GM20000 (cell line): ENCODE data around the gene P2RX2.

Experiments
- DNase-seq: peaks from one replicate; pipeline ENCODE4 v3.0.0; 2012; ENCODE audit warnings: low spot score
- CTCF ChIP-seq: IDR thresholded peaks from 2 replicates; pipeline ENCODE4 v1.5.1; 2012; ENCODE audit warnings: mild to moderate bottlenecking, control low read depth; ENCODE audit errors: extremely low read depth, missing control alignments

The P2RX2 gene

GRCh38 chr12:132657004-132657727 is 38.6 kb downstream of the P2RX2 start:
- no peak for DNase-seq
- no peak for TF ChIP-seq CTCF

- DNase-seq, result no peak
- no peak for TF ChIP-seq CTCF
Measured at GRCh38 chr12:132658149-132658894, 39.7 kb downstream of the P2RX2 start.

GRCh38 chr12:132659146-132659545 is 40.6 kb downstream of the P2RX2 start:
- no peak for TF ChIP-seq CTCF
- no peak for DNase-seq

DNA sequence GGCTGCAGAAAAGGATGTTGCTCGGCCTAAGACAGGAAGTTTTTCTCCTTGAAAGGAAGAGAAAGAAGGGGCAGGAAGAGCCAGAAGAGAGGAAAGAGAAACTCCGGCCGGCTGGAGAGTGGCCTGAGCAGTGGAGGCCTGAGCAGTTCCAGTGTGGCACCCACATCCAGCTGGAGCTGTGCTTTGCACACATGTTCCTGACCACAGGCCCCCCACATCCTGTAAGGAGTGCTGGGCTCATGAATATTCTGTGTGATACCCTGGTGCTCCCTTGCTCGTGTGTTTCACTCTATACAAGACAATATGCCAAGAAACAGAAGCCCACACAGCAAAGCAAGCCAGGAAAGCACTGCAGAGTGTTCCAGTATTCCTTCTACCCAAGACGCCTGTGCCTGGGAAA is 41.5 kb downstream of the P2RX2 start:
- TF ChIP-seq CTCF, result no peak

DNA sequence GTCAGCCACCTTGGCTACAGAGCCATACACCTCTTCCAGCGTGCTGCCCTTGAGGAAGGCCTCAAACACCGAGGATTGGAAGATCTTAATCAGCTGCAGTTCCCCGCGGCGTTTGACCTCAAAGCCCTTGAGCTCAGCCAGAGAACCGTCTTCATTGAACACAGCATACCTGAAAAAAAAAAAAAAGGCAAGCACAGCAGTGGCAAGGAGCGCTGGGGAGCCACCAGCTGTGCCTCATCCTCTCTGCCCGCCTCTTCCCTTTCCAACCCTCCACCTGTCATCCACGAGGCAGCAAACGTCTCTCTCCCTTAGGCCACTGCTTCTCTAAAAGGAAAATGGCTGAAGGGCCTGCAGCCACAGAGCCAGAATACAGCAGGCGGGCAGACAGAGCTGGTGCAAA is 42.4 kb downstream of the P2RX2 start:
- no peak for TF ChIP-seq CTCF

More for the DNA sequence above, 41.5 kb downstream of the P2RX2 start:
- DNase-seq, result no peak

GRCh38 chr12:132661972-132662371 is 43.4 kb downstream of the P2RX2 start:
- DNase-seq, result no peak
- TF ChIP-seq CTCF, result no peak

More for the DNA sequence above, 42.4 kb downstream of the P2RX2 start:
- no peak for DNase-seq
